Glutamatergic neuron (in vitro differentiated cells): ENCODE results near the gene NOTUM. TPM values are rescaled to one million over a fixed set of nuclear protein-coding genes. Genes with fewer than 3 reads are reported as not detected.

Experiments
- DNase-seq: peaks from one replicate; pipeline ENCODE4 v3.0.0; 2022
- H3K27ac Mint-ChIP-seq: one replicate; pipeline ENCODE4 v1.8.0; 2020; ENCODE audit warnings: mild to moderate bottlenecking, mixed read lengths, inconsistent platforms; ENCODE audit not compliant: unreplicated experiment
- H3K27me3 Mint-ChIP-seq: one replicate; pipeline ENCODE4 v1.8.0; 2020; ENCODE audit warnings: mild to moderate bottlenecking, moderate library complexity, mixed read lengths, inconsistent platforms; ENCODE audit not compliant: unreplicated experiment
- H3K36me3 Mint-ChIP-seq: one replicate; pipeline ENCODE4 v1.8.0; 2020; ENCODE audit warnings: mild to moderate bottlenecking, mixed read lengths, inconsistent platforms; ENCODE audit not compliant: unreplicated experiment
- H3K4me1 Mint-ChIP-seq: one replicate; pipeline ENCODE4 v1.8.0; 2020; ENCODE audit warnings: mild to moderate bottlenecking, low read depth, mixed read lengths, inconsistent platforms; ENCODE audit not compliant: unreplicated experiment
- H3K4me3 Mint-ChIP-seq: one replicate; pipeline ENCODE4 v1.8.0; 2020; ENCODE audit warnings: mild to moderate bottlenecking, mixed read lengths, inconsistent platforms; ENCODE audit not compliant: unreplicated experiment
- H3K9me3 Mint-ChIP-seq: one replicate; pipeline ENCODE4 v1.8.0; 2020; ENCODE audit warnings: mild to moderate bottlenecking, moderate library complexity, mixed read lengths, inconsistent platforms; ENCODE audit not compliant: unreplicated experiment
- CTCF ChIP-seq: fragments of 200-600 bp; sonication (generic); IDR thresholded peaks from one replicate; pipeline ENCODE4 v1.5.0; 2021; ENCODE audit not compliant: partially characterized antibody, unreplicated experiment
- total RNA-seq: library from RNA; stranded (reverse); fragmentation: NEBNext Ultra II Directional; extraction: Animal tissue kit (Norgen Biotek cat#: 25700); gene quantifications from one replicate; pipeline ENCODE4 v1.2.1, GENCODE V29; 2021; ENCODE audit not compliant: unreplicated experiment

NOTUM gene
- total RNA-seq, 1 donor from 2014 or later = 39.8 TPM

DNA sequence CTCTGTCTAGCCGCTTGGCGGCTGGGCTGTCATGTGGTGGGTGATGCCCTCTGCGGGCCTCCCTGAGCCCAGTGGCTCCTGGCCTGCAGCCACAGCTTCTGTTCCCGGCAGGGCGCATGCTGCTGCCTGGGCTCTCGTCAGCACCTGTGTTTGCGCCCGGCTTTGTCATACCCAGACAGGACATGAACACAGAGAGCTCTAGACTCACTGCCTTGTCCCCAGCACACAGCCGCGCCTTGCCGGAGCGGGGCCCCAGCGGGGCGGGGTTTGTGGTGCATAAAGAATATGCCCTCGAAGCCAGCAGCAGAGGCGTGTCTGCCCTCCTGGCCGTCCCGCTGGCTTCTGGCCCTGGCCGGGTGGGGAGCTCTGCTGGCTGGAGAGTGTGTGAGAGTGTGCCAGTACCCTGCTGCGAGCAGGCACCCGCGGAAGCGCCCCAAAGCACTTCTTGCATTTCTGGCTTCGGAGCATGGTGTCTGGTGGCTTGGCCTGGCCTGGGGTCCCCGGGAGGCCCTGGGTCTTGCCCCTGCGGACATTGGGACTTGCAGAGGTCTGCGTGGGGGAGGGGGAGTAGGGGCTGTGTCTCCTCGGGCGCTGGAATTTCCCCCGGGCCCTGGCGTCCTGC is 30.8 kb upstream of the NOTUM start:
- Mint-ChIP-seq H3K9me3 (peaks cover 10% of the 10 kb centered on the region), H3K4me1 (peaks cover 13% of the 10 kb centered on the region), H3K4me3 (no peak overlapping the region), H3K36me3 (peaks cover 5% of the 10 kb centered on the region), H3K27ac (peak overlapping the region; percentile 62), H3K27me3 (peaks cover 3% of the 10 kb centered on the region)
- no peak for DNase-seq
- TF ChIP-seq CTCF = no peak

GRCh38 chr17:81990836-81991683 is 30.1 kb upstream of the NOTUM start:
- Mint-ChIP-seq H3K9me3 (peaks cover 10% of the 10 kb centered on the region), H3K4me3 (no peak overlapping the region), H3K27ac (peak overlapping the region; percentile 72), H3K36me3 (peaks cover 5% of the 10 kb centered on the region), H3K27me3 (peaks cover 3% of the 10 kb centered on the region), H3K4me1 (peaks cover 13% of the 10 kb centered on the region)
- no peak for TF ChIP-seq CTCF
- DNase-seq = no peak

- Mint-ChIP-seq H3K4me3 (no peak overlapping the region), H3K27ac (no peak overlapping the region), H3K27me3 (peaks cover 4% of the 10 kb centered on the region), H3K9me3 (peaks cover 5% of the 10 kb centered on the region), H3K36me3 (peaks cover 5% of the 10 kb centered on the region), H3K4me1 (peaks cover 4% of the 10 kb centered on the region)
- DNase-seq = no peak
- TF ChIP-seq CTCF = no peak
These were observed 26.3 kb upstream of the NOTUM start for GRCh38 chr17:81987161-81987770.

- no peak overlapping the region for H3K27ac Mint-ChIP-seq
- no peak for TF ChIP-seq CTCF
- H3K27me3 Mint-ChIP-seq = peaks cover 4% of the 10 kb centered on the region
- H3K9me3 Mint-ChIP-seq = peaks cover 5% of the 10 kb centered on the region
- H3K4me3 Mint-ChIP-seq = no peak overlapping the region
- peaks cover 5% of the 10 kb centered on the region for H3K36me3 Mint-ChIP-seq
- no peak for DNase-seq
- H3K4me1 Mint-ChIP-seq = peaks cover 2% of the 10 kb centered on the region
These were observed 25.6 kb upstream of the NOTUM start for GRCh38 chr17:81986606-81987005.
